ENCODE results near the gene TBCA. TPM values are rescaled to one million over a fixed set of nuclear protein-coding genes. Genes with fewer than 3 reads are reported as not detected.
A peak's percentile ranks its signal among the peaks of the same experiment; 100 is the strongest.

Gene TBCA
- total and polyA plus RNA-seq, 9 of the 15 experiments (the other 6 are each of a cell fraction or from before 2014, with no cell fraction given) = 164 to 661 (median 334) TPM

DNA sequence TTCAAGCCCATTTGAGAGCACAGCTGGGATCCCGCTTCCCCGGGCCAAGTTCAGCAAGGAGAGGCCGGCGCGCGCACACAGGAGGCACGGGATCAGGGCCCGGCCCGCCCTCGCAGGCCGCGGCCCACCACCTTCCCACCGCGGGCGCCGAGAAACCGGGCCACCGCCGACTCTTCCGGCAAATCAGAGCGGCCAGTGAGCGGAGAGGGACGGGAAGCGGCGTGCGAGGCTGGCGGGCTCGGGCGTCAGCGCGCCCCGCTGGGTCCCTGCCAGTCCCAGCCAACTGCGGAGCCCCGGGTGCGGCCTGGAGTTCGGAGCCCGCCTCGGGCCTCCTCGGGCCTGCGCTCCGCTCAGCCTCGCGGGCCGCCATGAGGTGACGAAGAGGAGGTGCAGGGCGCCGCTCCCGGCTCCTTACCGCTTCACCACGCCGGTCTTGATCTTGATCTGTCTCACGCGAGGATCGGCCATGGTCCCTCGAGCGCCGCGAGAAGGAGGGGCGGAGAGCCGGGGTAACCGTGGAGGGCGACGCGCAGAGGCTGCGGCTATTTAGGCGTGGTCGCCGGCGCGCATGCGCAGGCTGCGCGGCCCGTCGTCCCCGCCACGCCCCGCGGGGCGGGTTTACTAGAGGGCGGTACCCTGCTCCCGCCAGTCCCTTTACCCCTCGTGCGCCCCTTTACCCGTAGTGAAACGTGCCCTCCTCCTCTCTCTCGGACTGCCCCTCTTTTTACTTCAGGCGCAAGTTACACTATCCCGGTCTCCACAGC is at the start of gene TBCA (continued):
- no peak for TF ChIP-seq MXI1 (IDR thresholded peaks at IDR 0.05; ENCODE audit: low read depth, low read length)
- no peak for TF ChIP-seq ZNF280A (IDR thresholded peaks at IDR 0.05; ENCODE audit: low read depth, partially characterized antibody)
- TF ChIP-seq FOXK1 (CRISPR knock-in tag; IDR thresholded peaks at IDR 0.05; ENCODE audit: borderline replicate concordance) = no peak
- no peak for TF ChIP-seq FOXJ3 (CRISPR knock-in tag; IDR thresholded peaks at IDR 0.05)
- no peak for TF ChIP-seq BCL6 (CRISPR knock-in tag; IDR thresholded peaks at IDR 0.05)
- no peak for TF ChIP-seq ZNF696 (CRISPR knock-in tag; conservative IDR thresholded peaks at IDR 0.05)
- no peak for TF ChIP-seq XRCC5 (IDR thresholded peaks at IDR 0.05; ENCODE audit: low read depth, low read length)
- TF ChIP-seq RB1 (IDR thresholded peaks at IDR 0.05; ENCODE audit: low read depth) = peak; percentile 69
- no peak for TF ChIP-seq ARID1B (IDR thresholded peaks at IDR 0.05)
- TF ChIP-seq SMC3 (conservative IDR thresholded peaks at IDR 0.05; ENCODE audit: insufficient read depth, low read depth, low read length) = no peak
- TF ChIP-seq BMI1 (IDR thresholded peaks at IDR 0.05; ENCODE audit: low read length) = no peak
- TF ChIP-seq NUFIP1 (IDR thresholded peaks at IDR 0.05; ENCODE audit: partially characterized antibody) = no peak
- TF ChIP-seq CEBPG (CRISPR knock-in tag; IDR thresholded peaks at IDR 0.05) = no peak
- TF ChIP-seq CEBPG (tag; conservative IDR thresholded peaks at IDR 0.05 in 1 of 2, IDR thresholded peaks at IDR 0.05 in 1 of 2) = no peak
- TF ChIP-seq, protein P1, sequence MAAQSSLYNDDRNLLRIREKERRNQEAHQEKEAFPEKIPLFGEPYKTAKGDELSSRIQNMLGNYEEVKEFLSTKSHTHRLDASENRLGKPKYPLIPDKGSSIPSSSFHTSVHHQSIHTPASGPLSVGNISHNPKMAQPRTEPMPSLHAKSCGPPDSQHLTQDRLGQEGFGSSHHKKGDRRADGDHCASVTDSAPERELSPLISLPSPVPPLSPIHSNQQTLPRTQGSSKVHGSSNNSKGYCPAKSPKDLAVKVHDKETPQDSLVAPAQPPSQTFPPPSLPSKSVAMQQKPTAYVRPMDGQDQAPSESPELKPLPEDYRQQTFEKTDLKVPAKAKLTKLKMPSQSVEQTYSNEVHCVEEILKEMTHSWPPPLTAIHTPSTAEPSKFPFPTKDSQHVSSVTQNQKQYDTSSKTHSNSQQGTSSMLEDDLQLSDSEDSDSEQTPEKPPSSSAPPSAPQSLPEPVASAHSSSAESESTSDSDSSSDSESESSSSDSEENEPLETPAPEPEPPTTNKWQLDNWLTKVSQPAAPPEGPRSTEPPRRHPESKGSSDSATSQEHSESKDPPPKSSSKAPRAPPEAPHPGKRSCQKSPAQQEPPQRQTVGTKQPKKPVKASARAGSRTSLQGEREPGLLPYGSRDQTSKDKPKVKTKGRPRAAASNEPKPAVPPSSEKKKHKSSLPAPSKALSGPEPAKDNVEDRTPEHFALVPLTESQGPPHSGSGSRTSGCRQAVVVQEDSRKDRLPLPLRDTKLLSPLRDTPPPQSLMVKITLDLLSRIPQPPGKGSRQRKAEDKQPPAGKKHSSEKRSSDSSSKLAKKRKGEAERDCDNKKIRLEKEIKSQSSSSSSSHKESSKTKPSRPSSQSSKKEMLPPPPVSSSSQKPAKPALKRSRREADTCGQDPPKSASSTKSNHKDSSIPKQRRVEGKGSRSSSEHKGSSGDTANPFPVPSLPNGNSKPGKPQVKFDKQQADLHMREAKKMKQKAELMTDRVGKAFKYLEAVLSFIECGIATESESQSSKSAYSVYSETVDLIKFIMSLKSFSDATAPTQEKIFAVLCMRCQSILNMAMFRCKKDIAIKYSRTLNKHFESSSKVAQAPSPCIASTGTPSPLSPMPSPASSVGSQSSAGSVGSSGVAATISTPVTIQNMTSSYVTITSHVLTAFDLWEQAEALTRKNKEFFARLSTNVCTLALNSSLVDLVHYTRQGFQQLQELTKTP (IDR thresholded peaks at IDR 0.05; ENCODE audit: low read depth in 1 of 2, partially characterized antibody in 2 of 2) = no peak
- TF ChIP-seq HMBOX1 (IDR thresholded peaks at IDR 0.05) = no peak; the same call in 1 of the 2 replicates
- no peak for TF ChIP-seq ELF4 (CRISPR knock-in tag; IDR thresholded peaks at IDR 0.05)
- no peak for TF ChIP-seq TSC22D4 (tag; IDR thresholded peaks at IDR 0.05)
- TF ChIP-seq MIER1 (IDR thresholded peaks at IDR 0.05; ENCODE audit: low read depth) = no peak
- TF ChIP-seq ZKSCAN3 (CRISPR knock-in tag; IDR thresholded peaks at IDR 0.05) = no peak
- TF ChIP-seq FOSL1 (tag; conservative IDR thresholded peaks at IDR 0.05) = no peak
- peak; percentile 77 for TF ChIP-seq FIP1L1 (IDR thresholded peaks at IDR 0.05; ENCODE audit: low read depth, low read length, poor library complexity, severe bottlenecking)
- no peak for TF ChIP-seq HMG20A (CRISPR knock-in tag; conservative IDR thresholded peaks at IDR 0.05)
- TF ChIP-seq NFIX (CRISPR knock-in tag; IDR thresholded peaks at IDR 0.05; ENCODE audit: low read depth) = no peak
